ENCODE results near the gene SNX17. TPM values are rescaled to one million over a fixed set of nuclear protein-coding genes. Genes with fewer than 3 reads are reported as not detected.
A peak's percentile ranks its signal among the peaks of the same experiment; 100 is the strongest.

SNX17 gene
- total and polyA plus RNA-seq, 2 donors (not counting 3 experiments of a cell fraction or from before 2014, with no cell fraction given), result 103 to 130 TPM

DNA sequence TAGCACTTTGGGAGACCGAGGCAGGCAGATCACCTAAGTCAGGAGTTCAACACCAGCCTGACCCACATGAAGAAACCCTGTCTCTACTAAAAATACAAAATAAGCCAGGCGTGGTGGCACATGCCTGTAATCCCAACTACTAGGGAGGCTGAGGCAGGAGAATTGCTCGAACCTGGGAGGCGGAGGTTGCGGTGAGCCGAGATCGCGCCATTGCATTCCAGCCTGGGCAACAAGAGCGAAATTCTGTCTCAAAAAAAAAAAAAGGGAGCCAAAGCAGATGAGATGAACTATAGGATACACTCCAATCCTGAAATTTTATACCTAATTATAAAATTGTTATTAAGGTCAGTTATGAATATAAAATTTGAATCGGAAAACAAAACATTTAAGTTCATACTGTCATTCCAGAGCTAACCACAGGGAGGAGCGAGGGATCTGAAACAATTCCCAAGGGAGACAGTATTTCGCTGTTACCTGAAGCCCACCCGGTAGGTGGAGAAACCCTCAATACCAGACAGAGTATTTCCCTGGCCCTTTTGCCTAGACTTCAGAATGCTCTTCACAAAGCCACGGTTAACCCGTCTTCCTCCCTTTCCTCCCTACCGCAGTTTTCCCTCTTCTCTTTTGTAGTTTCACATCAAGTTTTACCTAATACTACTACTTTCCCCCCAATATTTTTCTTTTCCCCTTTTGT, 37.5 kb downstream of the SNX17 start:
- FAIRE-seq (peak; percentile 89), DNase-seq (ENCODE audit: low read depth, low spot score) (peak; percentile 75)
- H3K4me2 ChIP-seq (ENCODE audit: insufficient read depth, low read length), result peak overlapping the region; percentile 99
- H3K79me2 ChIP-seq (ENCODE audit: control insufficient read depth, insufficient read depth, low read length), result peaks cover 62% of the 10 kb centered on the region
- TF ChIP-seq POLR2AphosphoS5 (IDR thresholded peaks at IDR 0.05; ENCODE audit: insufficient read depth, low read depth, low read length) (no peak), CTCF (IDR thresholded peaks at IDR 0.05; ENCODE audit: extremely low read depth in 1 of 2, insufficient read depth in 1 of 2, low read depth in 1 of 2, low read length in 2 of 2) (peak; percentile 49 to 56)
- dilution Hi-C loops (cut with MboI; ENCODE audit: extremely low pct_ligation_motif_present, low sequenced_read_pairs), result no loop called here
- no TSS peak for BruUV-seq (replicated peaks)
- H2AFZ ChIP-seq (ENCODE audit: low read depth, low read length), result no peak overlapping the region
- intact Hi-C loops (cut with micrococcal nuclease), result loop anchor here (1.0 to 5.0 kb wide), 3 partner anchors 174 to 275 kb away; partner anchors contain the start of genes SLC4A1AP, SUPT7L and ZNF512
- H3K9ac ChIP-seq (replicated peaks; ENCODE audit: extremely low read depth, insufficient read depth, low read length), result peak overlapping the region; percentile 85
- peaks cover 20% of the 10 kb centered on the region for H3K4me1 ChIP-seq (ENCODE audit: control insufficient read depth, extremely low read depth, insufficient read depth, low read length)
- H4K20me1 ChIP-seq (replicated peaks; ENCODE audit: control insufficient read depth, extremely low read depth, insufficient read depth, low read length), result peaks cover 2% of the 10 kb centered on the region
- no peaks in the 10 kb centered on the region for H3K9me1 ChIP-seq (replicated peaks; ENCODE audit: control insufficient read depth, extremely low read depth, insufficient read depth, low read length)
- H3K27ac ChIP-seq (ENCODE audit: insufficient read depth, low read depth, low read length), result peak overlapping the region; percentile 73
- ChIA-PET POLR2A (interaction anchor here (2.9 kb wide), 1 partner anchor 21 kb away, joined by 18 read pairs; the partner anchor contains the start of gene NRBP1), CTCF (interaction anchor here (0.7 to 4.3 kb wide), 8 partner anchors 10 to 275 kb away, joined by 3 to 75 read pairs (median 5); partner anchors contain the start of genes GTF3C2, NRBP1, SLC4A1AP and SUPT7L)
- peak overlapping the region; percentile 71 to 90 (median 84) for H3K4me3 ChIP-seq (replicated peaks in 1 of 3; ENCODE audit: insufficient read depth in 1 of 3, low read depth in 1 of 3, low read length in 3 of 3)
- peaks cover 0 to 6% of the 10 kb centered on the region in 2 experiments for H3K36me3 ChIP-seq (ENCODE audit: control insufficient read depth in 2 of 2, extremely low read depth in 1 of 2, insufficient read depth in 2 of 2, low read length in 2 of 2)
- H3K27me3 ChIP-seq (ENCODE audit: control insufficient read depth in 2 of 2, insufficient read depth in 2 of 2, low read length in 2 of 2), result peaks cover 1 to 5% of the 10 kb centered on the region in 2 experiments
- H3K9me3 ChIP-seq (replicated peaks; ENCODE audit: control insufficient read depth, insufficient read depth, low read length), result no peaks in the 10 kb centered on the region
